CMK (cell line): ENCODE measurements around the gene AKT1S1.

Experiments used
- DNase-seq: peaks from one replicate; pipeline ENCODE4 v3.0.0-alpha.2; 2010; ENCODE audit warnings: low read depth

Gene AKT1S1

DNA sequence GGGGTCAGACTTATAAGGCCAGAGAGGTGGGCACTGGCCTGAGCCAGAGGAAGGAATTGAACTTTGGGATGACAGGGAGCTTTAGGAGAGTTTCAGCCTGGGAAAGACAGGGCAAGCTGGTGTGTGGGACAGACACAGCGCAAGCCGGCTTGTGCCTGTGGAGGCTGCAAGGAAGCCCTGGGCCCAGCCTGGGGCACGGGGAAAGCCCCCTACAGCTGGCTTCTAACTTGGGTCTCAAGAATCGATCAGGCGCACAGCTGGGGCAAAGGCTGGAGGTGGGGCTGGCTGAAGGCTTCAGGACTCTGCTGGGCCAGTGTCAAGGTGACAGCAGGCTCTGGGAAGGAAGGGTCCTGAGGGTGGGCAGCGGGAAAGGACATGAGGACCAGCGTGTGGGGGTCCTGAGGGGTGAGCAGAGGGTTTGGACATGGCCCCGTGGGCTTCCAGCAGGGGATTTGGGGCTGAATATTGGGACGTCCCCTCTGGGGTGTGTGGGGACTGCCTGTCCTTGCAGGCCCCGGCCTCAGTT, 23.2 kb downstream of the AKT1S1 start:
- no peak for DNase-seq

- no peak for DNase-seq
Observed at GRCh38 chr19:49852631-49853126, 24.5 kb downstream of the AKT1S1 start.

DNA sequence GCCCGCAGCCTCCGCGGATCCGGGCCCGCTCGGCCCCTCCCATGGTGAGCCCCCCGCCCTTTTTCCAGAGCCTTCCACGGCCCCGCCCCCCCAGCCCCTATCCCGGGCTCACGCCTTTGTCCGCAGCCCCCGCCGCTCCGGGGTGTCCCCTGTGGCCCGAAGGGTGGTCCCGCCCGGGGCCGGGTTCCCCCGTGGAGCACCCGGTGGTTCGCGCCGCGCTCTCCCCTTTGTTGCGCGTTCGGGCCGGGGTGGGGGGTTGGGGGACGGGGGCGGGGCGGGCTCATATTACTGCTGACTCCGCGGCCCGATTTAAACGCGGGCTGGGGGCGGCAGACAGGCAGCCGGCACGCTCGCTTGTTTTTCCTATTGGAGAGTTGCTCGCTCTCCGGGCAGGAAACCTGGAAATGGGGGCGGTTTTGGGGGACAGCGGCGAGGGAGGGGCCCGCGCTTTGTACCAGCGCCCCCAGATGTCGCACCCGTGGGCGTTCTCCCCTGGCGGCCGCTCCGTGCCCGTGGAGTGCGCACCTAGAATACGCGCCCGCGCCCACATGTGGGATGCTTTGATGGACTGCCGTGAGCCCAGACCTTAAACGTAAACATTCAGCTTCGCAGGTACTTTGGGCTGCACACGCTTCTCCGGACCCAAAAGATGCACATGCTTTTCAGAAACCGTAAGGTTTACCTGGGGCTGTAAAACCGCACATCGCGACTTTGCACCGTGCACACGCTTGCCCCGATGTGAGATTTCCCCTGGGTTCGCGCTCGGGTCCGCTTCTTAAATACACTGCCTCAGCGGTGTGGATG, 25.5 kb downstream of the AKT1S1 start:
- no peak for DNase-seq

GRCh38 chr19:49850487-49851342, 26.4 kb downstream of the AKT1S1 start, which contains the start of gene PTOV1:
Gene PTOV1, plus strand, starts transcription at chr19:49851159.
- peak; percentile 87 for DNase-seq

- no peak for DNase-seq
Observed at GRCh38 chr19:49850221-49850486, 27.0 kb downstream of the AKT1S1 start.

- no peak for DNase-seq
Observed at GRCh38 chr19:49849433-49850220, 27.5 kb downstream of the AKT1S1 start.

- DNase-seq = no peak
Observed at GRCh38 chr19:49848938-49849337, 28.2 kb downstream of the AKT1S1 start.

DNA sequence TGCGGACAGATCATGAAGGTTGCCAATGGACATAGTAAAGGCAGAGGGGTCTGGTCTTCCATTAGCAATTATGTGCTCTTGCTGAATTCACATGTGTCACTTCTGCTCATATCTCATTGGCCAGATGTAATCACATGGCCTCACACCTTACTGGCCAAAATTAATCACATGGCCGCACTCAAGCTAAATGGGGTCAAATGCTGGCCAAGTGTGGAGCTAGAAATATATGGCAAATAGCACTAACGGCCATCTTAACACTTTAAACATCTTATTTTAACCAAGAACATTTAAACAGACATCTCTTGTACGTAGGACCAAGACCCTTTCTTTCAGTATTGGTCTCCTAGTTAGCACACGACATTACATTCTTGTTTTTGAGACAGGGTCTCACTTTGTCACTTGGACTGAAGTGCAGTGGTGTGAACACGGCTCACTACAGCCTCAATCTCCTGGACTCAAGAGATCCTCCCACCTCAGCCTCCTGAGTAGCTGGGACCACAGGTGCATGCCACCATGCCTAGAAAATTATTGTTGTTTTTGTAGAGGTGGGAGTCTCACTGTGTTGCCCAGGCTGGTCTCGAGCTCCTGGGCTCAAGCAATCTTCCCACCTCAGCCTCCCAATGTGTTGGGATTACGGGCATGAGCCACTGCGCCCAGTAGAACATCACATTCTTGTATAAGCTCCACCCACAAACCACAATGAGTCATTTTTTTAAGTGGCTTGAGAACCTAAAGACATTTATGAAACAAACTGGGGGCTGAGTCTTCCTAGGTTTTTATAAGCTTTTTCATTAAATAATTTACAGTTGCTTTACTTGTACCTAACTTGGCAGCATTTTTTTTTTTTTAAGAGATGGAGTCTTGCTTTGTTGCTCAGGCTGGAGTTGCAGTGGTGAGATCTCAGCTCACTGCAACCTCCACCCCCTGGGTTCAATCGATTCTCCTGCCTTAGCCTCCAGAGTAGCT, 29.1 kb downstream of the AKT1S1 start:
- DNase-seq = no peak

DNA sequence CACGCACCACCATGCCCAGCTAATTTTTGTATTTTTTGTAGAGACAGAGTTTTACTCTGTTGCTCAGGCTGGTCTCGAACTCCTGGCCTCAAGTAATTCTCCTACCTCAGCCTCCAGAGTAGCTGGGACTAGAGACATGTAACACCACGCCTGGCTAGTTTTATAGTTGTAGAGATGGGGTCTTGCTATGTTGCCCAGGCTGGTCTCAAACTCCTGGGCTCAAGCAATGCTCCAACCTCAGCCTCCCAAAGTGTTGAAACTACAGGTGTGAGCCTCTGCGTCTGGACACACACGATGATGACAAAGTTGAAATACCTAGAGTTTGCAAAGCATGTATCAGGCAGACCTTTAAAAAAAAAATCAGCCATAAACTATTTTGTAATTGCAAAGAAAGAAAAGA, 30.7 kb downstream of the AKT1S1 start:
- no peak for DNase-seq

DNA sequence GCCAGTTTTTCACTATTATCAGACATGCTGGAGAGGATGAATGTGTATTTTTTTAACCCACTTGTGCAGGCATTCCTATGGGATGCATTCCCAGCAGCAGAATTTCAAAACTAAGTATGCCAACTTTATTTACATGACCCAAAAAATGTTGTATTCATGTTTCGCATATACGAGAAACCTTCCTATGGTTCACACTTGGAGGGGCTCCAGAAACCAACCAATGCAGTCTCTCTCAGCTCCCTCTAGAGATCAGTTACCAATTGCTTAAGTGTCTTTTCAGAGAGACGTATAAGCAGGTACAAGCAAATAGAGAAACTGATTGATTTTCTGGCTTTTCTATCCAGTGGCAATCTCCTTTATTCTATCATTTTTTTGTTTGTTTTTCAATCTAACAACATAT, 31.7 kb downstream of the AKT1S1 start:
- DNase-seq = no peak

DNA sequence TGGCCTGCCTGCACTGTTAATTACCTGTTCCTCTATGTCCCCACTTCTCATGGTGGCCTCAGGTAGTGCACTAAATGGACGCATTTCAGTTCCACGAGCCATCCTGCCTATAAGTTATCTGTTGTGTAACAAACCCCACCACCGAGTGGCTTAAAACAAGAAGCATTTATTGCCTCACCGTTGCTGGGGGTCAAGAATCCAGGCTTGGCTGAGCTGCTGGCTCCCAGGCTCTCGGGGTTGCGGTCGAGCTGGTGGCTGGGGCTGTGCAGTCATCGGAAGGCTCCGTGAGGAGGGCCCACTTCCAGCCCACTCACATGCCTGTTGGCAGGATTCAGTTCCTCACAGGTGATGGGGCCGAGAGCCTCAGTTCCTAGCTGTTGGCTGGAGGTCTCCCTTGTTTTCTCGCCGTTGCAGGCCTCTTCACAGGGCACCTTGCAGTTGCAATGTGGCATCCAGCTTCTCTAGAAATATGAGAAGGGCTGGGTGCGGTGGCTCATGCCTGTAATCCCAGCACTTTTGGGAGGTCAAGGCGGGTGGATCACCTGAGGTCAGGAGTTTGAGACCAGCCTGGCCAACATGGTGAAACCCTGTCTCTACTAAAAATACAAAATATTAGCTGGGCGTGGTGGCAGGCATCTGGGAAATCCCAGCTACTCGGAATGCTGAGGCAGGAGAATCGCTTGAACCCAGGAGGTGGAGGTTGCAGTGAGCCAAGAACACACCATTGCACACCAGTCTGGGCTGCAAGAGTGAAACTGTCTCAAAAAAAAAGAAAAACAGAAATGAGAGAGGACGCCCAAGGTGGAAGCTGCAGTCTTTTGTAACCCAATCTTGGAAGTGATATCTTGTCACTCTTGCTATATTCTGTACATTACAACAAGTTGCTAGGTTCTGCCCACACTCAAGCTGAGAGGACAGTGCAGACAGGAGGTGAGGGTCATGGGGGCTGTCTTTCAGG, 32.7 kb downstream of the AKT1S1 start:
- DNase-seq = no peak

DNA sequence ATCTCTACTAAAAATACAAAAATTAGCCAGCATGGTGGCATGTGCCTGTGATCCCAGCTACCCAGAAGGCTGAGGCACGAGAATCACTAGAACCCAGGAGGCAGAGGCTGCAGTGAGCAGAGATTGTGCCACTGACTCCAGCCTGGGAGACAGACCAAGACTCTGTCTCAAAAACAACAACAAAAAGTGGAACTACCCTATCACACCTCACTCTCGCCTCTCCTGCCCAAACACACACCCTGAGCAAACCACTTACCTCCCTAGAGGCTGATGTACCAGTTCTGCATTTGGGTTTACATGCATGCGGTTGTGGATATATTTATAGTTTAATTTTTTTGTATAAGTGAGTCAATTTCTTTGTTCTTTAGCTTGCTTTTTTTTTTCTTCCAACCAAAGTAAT, 33.9 kb downstream of the AKT1S1 start:
- no peak for DNase-seq

- no peak for DNase-seq
Observed at GRCh38 chr19:49840736-49841249, 36.4 kb downstream of the AKT1S1 start.

GRCh38 chr19:49840321-49840720, 36.8 kb downstream of the AKT1S1 start:
- no peak for DNase-seq

DNA sequence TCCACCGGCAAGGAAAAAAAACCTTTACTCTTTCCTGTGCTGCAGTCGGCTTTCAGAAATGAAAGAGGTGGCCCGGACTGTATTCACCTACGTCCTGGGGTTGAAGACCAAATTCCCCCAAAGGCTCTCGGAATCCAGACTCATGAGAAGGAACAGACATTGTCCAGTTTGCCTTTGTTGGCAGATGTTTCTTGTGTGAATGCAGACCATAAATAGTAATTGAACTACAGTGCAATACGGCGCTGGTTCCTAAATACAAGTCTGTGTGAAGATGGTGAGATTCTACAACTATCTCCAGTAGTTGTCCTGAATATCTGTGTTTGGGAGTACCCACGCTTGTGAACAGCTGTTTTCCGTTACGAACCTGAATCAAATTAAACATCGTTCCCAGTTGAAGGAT, 37.4 kb downstream of the AKT1S1 start:
- no peak for DNase-seq

GRCh38 chr19:49838885-49839588, 38.1 kb downstream of the AKT1S1 start:
- no peak for DNase-seq

DNA sequence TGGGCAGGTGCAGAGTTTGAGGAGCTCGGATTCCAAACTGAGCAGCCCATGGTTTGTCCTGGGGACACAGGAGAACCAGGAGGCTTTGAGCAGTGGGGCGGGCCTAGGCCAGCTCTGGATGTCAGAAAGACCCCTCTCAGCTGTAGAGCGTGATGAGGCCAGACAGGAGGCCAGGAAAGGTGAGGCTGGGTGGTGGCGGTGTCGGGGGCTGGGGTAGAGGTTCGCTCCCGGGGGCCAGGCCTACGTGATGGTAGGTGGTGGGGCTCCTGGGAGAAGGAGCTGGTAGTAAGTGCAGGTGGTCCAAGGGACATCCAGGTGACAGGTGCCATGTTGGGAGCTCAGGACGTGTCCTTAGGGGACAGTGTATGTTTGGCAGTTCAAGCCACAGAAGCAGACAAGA, 39.7 kb downstream of the AKT1S1 start:
- no peak for DNase-seq

GRCh38 chr19:49837009-49837310, 40.2 kb downstream of the AKT1S1 start:
- DNase-seq = no peak
